ENCODE measurements around the gene KLHL2. TPM values are rescaled to one million over a fixed set of nuclear protein-coding genes. Genes with fewer than 3 reads are reported as not detected.

KLHL2 gene
- total and polyA plus RNA-seq, 2 of the 13 experiments (the other 11 are each of a cell fraction or from before 2014, with no cell fraction given), result 9.2 to 17.6 TPM

DNA sequence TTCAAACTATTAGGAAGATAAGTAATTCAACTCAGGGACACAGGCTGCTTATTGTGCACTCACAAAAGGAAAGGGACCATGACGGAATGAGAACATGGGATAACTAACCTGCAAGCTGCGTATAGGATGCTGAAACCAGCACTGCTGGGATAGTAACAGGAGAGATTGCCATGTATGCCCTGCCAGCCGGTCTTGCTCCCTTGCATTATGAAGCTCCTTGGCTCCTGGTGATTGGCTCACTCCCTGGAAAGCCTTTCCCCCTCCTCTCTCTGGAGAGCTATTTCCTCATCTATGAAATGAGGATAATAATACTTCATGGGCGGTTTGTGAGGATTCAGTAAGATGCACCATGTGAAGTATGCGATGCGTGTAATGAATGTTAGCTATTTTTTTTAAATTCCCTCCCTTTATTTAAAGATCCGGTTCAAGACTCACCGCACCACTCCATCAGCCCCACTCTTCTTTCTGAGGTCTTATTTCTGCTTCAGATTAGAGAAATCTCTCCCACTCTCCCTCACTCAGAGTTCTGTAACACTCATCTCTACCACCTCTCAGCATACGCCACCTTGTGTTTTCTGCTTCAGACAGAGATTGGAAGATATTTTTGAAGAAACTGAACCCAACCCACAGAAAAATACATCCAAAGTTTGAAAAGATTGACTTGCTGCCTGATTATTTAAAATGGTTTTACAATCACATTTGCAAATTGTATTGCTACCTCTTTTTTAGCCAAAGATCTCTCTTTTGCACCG lies 138.5 kb downstream of the KLHL2 start:
- Histone ChIP-seq H3K4me2 (ENCODE audit: low read depth, low read length) (0 out of 2 replicates have a peak overlapping the region, but pooled peaks have one; percentile 18), H4K20me1 (ENCODE audit: insufficient read depth, low read length) (peaks cover 26% of the 10 kb centered on the region), H3K27me3 (ENCODE audit: control insufficient read depth in 1 of 2, insufficient read depth in 2 of 2, low read length in 2 of 2) (no peaks in the 10 kb centered on the region; a peak in 1 of 5 replicates), H3K27ac (ENCODE audit: extremely low read length, insufficient read depth, low read length) (no peak overlapping the region), H3K4me3 (replicated peaks in 1 of 3; ENCODE audit: insufficient read depth in 1 of 3, low read depth in 2 of 3, low read length in 3 of 3) (no peak overlapping the region), H3K4me1 (ENCODE audit: insufficient read depth, low read length) (peaks cover 2% of the 10 kb centered on the region), H3K9me3 (ENCODE audit: low read length) (no peaks in the 10 kb centered on the region), H2AFZ (ENCODE audit: low read length) (no peak overlapping the region), H3K36me3 (replicated peaks in 1 of 2; ENCODE audit: control insufficient read depth in 1 of 2, insufficient read depth in 2 of 2, low read length in 2 of 2) (peaks cover 2 to 4% of the 10 kb centered on the region in 2 experiments; a peak in 2 of 5 replicates), H3K79me2 (ENCODE audit: insufficient read depth, low read length) (no peaks in the 10 kb centered on the region), H3K9ac (ENCODE audit: insufficient read depth, low read depth, low read length) (no peak overlapping the region)
- no TSS peak for BruUV-seq (replicated peaks)
- ATAC-seq (peak; percentile 70), FAIRE-seq (no peak), DNase-seq (ENCODE audit: low spot score) (no peak)
- POLR2A ChIA-PET, result interaction anchor here (1.2 to 1.5 kb wide), 2 partner anchors 19 to 33 kb away, joined by 3 to 4 read pairs; partner anchors contain the start of genes CPE and MSMO1
- CTCF ChIA-PET (ENCODE audit: low intra/inter-chr PET ratio, low total read pairs), result interaction anchor here (1.5 kb wide), 1 partner anchor 215 kb away, joined by 6 read pairs; no protein-coding TSS in a partner anchor
- intact Hi-C loops (cut with micrococcal nuclease; ENCODE audit: unreplicated experiment), result no loop called here
- in situ Hi-C loops (cut with HindIII; ENCODE audit: extremely low pct_ligation_motif_present, low pct_unique_long_range_greater_than_20kb), result no loop called here
- 47% methylated on average over 9 of the region's 10 CpGs for WGBS (ENCODE audit: low lambda C conversion rate)
- TF ChIP-seq, protein P1, sequence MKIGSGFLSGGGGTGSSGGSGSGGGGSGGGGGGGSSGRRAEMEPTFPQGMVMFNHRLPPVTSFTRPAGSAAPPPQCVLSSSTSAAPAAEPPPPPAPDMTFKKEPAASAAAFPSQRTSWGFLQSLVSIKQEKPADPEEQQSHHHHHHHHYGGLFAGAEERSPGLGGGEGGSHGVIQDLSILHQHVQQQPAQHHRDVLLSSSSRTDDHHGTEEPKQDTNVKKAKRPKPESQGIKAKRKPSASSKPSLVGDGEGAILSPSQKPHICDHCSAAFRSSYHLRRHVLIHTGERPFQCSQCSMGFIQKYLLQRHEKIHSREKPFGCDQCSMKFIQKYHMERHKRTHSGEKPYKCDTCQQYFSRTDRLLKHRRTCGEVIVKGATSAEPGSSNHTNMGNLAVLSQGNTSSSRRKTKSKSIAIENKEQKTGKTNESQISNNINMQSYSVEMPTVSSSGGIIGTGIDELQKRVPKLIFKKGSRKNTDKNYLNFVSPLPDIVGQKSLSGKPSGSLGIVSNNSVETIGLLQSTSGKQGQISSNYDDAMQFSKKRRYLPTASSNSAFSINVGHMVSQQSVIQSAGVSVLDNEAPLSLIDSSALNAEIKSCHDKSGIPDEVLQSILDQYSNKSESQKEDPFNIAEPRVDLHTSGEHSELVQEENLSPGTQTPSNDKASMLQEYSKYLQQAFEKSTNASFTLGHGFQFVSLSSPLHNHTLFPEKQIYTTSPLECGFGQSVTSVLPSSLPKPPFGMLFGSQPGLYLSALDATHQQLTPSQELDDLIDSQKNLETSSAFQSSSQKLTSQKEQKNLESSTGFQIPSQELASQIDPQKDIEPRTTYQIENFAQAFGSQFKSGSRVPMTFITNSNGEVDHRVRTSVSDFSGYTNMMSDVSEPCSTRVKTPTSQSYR (CRISPR knock-in tag; IDR thresholded peaks at IDR 0.05; ENCODE audit: borderline replicate concordance), result no peak
- no peak for TF ChIP-seq ZSCAN9 (CRISPR knock-in tag; IDR thresholded peaks at IDR 0.05; ENCODE audit: borderline replicate concordance)
- TF ChIP-seq STAG1 (CRISPR knock-in tag; IDR thresholded peaks at IDR 0.05), result peak; percentile 57
- TF ChIP-seq SMC3 (IDR thresholded peaks at IDR 0.05; ENCODE audit: low read length), result peak; percentile 33; the same call in 1 of the 2 replicates
- TF ChIP-seq, protein P2, sequence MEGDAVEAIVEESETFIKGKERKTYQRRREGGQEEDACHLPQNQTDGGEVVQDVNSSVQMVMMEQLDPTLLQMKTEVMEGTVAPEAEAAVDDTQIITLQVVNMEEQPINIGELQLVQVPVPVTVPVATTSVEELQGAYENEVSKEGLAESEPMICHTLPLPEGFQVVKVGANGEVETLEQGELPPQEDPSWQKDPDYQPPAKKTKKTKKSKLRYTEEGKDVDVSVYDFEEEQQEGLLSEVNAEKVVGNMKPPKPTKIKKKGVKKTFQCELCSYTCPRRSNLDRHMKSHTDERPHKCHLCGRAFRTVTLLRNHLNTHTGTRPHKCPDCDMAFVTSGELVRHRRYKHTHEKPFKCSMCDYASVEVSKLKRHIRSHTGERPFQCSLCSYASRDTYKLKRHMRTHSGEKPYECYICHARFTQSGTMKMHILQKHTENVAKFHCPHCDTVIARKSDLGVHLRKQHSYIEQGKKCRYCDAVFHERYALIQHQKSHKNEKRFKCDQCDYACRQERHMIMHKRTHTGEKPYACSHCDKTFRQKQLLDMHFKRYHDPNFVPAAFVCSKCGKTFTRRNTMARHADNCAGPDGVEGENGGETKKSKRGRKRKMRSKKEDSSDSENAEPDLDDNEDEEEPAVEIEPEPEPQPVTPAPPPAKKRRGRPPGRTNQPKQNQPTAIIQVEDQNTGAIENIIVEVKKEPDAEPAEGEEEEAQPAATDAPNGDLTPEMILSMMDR (CRISPR knock-in tag; IDR thresholded peaks at IDR 0.05), result peak; percentile 51
